Fibroblast of lung (primary cell): ENCODE results near the gene ITGAE. TPM values are rescaled to one million over a fixed set of nuclear protein-coding genes. Genes with fewer than 3 reads are reported as not detected.

Source experiments
- DNase-seq, 2 donors: peaks; one replicate each; pipeline versions ENCODE4 v3.0.0 to v3.0.0-alpha.2; 2010; ENCODE audit warnings: low read depth in 2 of 2
- H2AFZ ChIP-seq: 2 replicates; pipeline ENCODE4 v1.5.1; 2012; ENCODE audit warnings: low read length, control low read depth, inconsistent platforms
- H3K27ac ChIP-seq: 2 replicates; pipeline ENCODE4 v1.5.1; 2011; ENCODE audit warnings: low read length, control low read depth; ENCODE audit not compliant: insufficient read depth
- H3K27me3 ChIP-seq: 2 replicates; pipeline ENCODE4 v1.5.1; 2011; ENCODE audit warnings: mild to moderate bottlenecking, low read length; ENCODE audit not compliant: control insufficient read depth, insufficient read depth
- H3K36me3 ChIP-seq: 2 replicates; pipeline ENCODE4 v1.5.1; 2011; ENCODE audit warnings: low read length; ENCODE audit not compliant: control insufficient read depth, insufficient read depth
- H3K4me1 ChIP-seq: 2 replicates; pipeline ENCODE4 v1.5.1; 2011; ENCODE audit warnings: low read length; ENCODE audit not compliant: control insufficient read depth, insufficient read depth; ENCODE audit errors: extremely low read depth
- H3K4me2 ChIP-seq: 2 replicates; pipeline ENCODE4 v1.5.1; 2011; ENCODE audit warnings: low read length, control low read depth; ENCODE audit not compliant: insufficient read depth; ENCODE audit errors: extremely low read depth
- H3K4me3 ChIP-seq, 4 experiments: fragments of 200-600 bp in 1 of 4; sonication (generic) in 1 of 4; replicated peaks in 1 of 4; 2 replicates each; pipeline ENCODE4 v1.5.1; 2011 to 2016; ENCODE audit warnings: low read length in 4 of 4, low read depth in 3 of 4, mild to moderate bottlenecking in 3 of 4, control low read depth in 2 of 4, inconsistent platforms in 1 of 4, mixed read lengths in 1 of 4; ENCODE audit not compliant: insufficient read depth in 1 of 4; ENCODE audit errors: control extremely low read depth in 1 of 4
- H3K79me2 ChIP-seq: 2 replicates; pipeline ENCODE4 v1.5.1; 2012; ENCODE audit warnings: mild to moderate bottlenecking, low read length, inconsistent platforms; ENCODE audit not compliant: control insufficient read depth, insufficient read depth
- H3K9ac ChIP-seq: 2 replicates; pipeline ENCODE4 v1.5.1; 2011; ENCODE audit warnings: mild to moderate bottlenecking, low read length, control low read depth; ENCODE audit not compliant: insufficient read depth
- H3K9me3 ChIP-seq: 2 replicates; pipeline ENCODE4 v1.5.1; 2012; ENCODE audit warnings: low read depth, low read length; ENCODE audit not compliant: control insufficient read depth, insufficient read depth
- H4K20me1 ChIP-seq: 2 replicates; pipeline ENCODE4 v1.5.1; 2011; ENCODE audit warnings: low read length; ENCODE audit not compliant: control insufficient read depth, insufficient read depth; ENCODE audit errors: extremely low read depth
- EZH2 ChIP-seq: IDR thresholded peaks from 2 replicates; pipeline ENCODE4 v1.5.1; 2012; ENCODE audit warnings: low read length, control low read depth, mild to moderate bottlenecking; ENCODE audit errors: missing control alignments
- polyA plus RNA-seq, 2 donors: library from polyadenylated mRNA; depleted of rRNA in 1 of 2; stranded (reverse) in 1 of 2; unstranded in 1 of 2; fragments of >200 nt; gene quantifications; 2 replicates each; pipeline ENCODE4 v1.2.1, GENCODE V29; 2011 to 2012; ENCODE audit warnings: missing spikeins in 1 of 2
- total RNA-seq: library from RNA; depleted of rRNA; stranded (reverse); fragments of >200 nt; gene quantifications from 2 replicates; pipeline ENCODE4 v1.2.1, GENCODE V29; 2014
- TF ChIP-seq, protein P1 (sequence below), 2 donors: IDR thresholded peaks in 1 of 2; conservative IDR thresholded peaks in 1 of 2; 1 replicate in 1 of 2; 2 replicates in 1 of 2; pipeline ENCODE4 v1.5.1; 2011 to 2012; ENCODE audit warnings: low read length in 2 of 2, control low read depth in 1 of 2, inconsistent platforms in 1 of 2, low read depth in 1 of 2, mild to moderate bottlenecking in 1 of 2

The ITGAE gene
- total and polyA plus RNA-seq, 2 donors (not counting 1 experiment from before 2014, with no cell fraction given): 29.7 to 72.5 TPM

DNA sequence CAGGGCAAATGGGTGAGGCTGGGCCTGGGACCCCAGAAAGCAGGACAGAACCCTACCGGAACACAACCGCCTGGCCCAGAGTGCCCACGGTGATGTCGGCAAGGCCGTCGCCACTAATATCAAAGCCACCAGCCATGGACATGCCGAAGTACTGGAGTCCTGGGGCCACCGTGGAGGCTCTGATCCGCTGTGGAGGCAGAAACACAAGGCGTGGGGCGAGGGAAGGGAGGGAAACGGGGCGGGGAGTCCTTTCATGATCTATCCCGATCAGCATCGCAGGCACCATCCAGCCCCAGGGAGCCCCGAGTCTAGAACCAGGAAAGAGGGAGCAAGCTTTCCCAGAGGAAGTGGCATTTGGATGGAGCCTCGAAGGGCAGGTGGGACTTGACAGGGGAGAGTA, 50.7 kb downstream of the ITGAE start:
- Histone ChIP-seq H3K9ac (no peak overlapping the region), H3K79me2 (no peaks in the 10 kb centered on the region), H2AFZ (no peak overlapping the region), H3K4me3 (no peak overlapping the region), H3K9me3 (no peaks in the 10 kb centered on the region), H3K36me3 (no peaks in the 10 kb centered on the region), H3K27me3 (peaks cover 5% of the 10 kb centered on the region), H4K20me1 (no peaks in the 10 kb centered on the region), H3K4me1 (no peaks in the 10 kb centered on the region), H3K27ac (no peak overlapping the region), H3K4me2 (no peak overlapping the region)
- TF ChIP-seq, protein P1, sequence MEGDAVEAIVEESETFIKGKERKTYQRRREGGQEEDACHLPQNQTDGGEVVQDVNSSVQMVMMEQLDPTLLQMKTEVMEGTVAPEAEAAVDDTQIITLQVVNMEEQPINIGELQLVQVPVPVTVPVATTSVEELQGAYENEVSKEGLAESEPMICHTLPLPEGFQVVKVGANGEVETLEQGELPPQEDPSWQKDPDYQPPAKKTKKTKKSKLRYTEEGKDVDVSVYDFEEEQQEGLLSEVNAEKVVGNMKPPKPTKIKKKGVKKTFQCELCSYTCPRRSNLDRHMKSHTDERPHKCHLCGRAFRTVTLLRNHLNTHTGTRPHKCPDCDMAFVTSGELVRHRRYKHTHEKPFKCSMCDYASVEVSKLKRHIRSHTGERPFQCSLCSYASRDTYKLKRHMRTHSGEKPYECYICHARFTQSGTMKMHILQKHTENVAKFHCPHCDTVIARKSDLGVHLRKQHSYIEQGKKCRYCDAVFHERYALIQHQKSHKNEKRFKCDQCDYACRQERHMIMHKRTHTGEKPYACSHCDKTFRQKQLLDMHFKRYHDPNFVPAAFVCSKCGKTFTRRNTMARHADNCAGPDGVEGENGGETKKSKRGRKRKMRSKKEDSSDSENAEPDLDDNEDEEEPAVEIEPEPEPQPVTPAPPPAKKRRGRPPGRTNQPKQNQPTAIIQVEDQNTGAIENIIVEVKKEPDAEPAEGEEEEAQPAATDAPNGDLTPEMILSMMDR (conservative IDR thresholded peaks at IDR 0.05 in 1 of 2, IDR thresholded peaks at IDR 0.05 in 1 of 2; ENCODE audit: low read depth in 1 of 2, low read length in 2 of 2): no peak
- no peak for DNase-seq

DNA sequence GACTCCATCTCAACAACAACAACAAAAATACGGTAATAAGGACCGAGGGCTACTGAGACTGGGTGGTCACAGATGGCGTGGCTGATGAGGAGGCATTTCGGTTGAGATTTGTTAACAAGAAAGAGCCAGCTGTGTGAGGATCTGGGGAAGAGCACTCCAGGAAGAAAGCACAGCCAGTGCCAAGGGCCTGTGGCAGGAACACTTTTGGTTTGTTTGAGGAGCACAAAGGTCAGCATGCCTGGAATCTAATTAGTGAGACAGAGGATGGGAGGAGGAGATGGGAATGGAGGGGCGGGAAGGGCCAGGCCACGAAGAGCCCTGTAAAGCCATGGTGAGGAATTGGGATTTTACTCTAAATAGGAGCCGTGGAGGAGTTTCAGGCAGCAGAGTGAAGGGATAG, 52.4 kb downstream of the ITGAE start:
- no peak overlapping the region for H2AFZ ChIP-seq
- no peaks in the 10 kb centered on the region for H4K20me1 ChIP-seq
- H3K9me3 ChIP-seq: no peaks in the 10 kb centered on the region
- DNase-seq: no peak
- H3K79me2 ChIP-seq: no peaks in the 10 kb centered on the region
- TF ChIP-seq EZH2: no peak
- TF ChIP-seq, protein P1 (conservative IDR thresholded peaks at IDR 0.05 in 1 of 2, IDR thresholded peaks at IDR 0.05 in 1 of 2; ENCODE audit: low read depth in 1 of 2, low read length in 2 of 2): no peak
- peaks cover 5% of the 10 kb centered on the region for H3K27me3 ChIP-seq
- H3K36me3 ChIP-seq: no peaks in the 10 kb centered on the region
- no peak overlapping the region for H3K9ac ChIP-seq
- no peak overlapping the region for H3K4me2 ChIP-seq
- no peak overlapping the region for H3K4me3 ChIP-seq
- H3K4me1 ChIP-seq: no peaks in the 10 kb centered on the region
- H3K27ac ChIP-seq: no peak overlapping the region

DNA sequence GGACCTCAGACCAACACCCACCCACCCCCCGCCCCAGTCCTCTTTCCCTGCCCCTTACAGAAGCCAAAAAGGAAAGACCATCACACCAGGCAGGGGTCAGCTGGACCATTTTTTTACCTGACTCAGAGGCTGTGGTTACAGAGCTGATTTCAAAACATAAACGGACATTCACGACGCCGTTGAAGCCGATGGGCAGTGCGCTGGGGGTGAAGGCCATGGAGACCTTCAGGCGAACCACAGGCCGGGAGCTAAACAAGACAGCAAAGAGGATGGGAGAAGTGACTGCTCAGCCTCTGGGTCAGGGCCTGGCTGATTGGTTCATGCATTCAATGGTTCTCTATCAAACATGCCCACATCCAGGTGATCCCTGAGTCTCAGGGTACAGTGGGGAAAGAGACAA, 53.2 kb downstream of the ITGAE start:
- no peaks in the 10 kb centered on the region for H3K36me3 ChIP-seq
- H4K20me1 ChIP-seq: no peaks in the 10 kb centered on the region
- H3K9ac ChIP-seq: no peak overlapping the region
- H3K4me2 ChIP-seq: no peak overlapping the region
- no peak for TF ChIP-seq EZH2
- TF ChIP-seq, protein P1 (conservative IDR thresholded peaks at IDR 0.05 in 1 of 2, IDR thresholded peaks at IDR 0.05 in 1 of 2; ENCODE audit: low read depth in 1 of 2, low read length in 2 of 2): no peak
- no peak overlapping the region for H3K4me3 ChIP-seq
- H3K4me1 ChIP-seq: no peaks in the 10 kb centered on the region
- H3K9me3 ChIP-seq: no peaks in the 10 kb centered on the region
- no peak for DNase-seq
- H3K79me2 ChIP-seq: no peaks in the 10 kb centered on the region
- no peak overlapping the region for H2AFZ ChIP-seq
- H3K27ac ChIP-seq: no peak overlapping the region
- peaks cover 5% of the 10 kb centered on the region for H3K27me3 ChIP-seq
